VCaP (cell line): Measurements from ENCODE around the gene MPL.

Experiments used
- H3K27ac ChIP-seq: fragments of 450-650 bp; 2 replicates; pipeline ENCODE4 v1.5.1; 2017
- TF ChIP-seq, protein P1 (sequence below): fragments of 450-650 bp; conservative IDR thresholded peaks from 2 replicates; pipeline ENCODE4 v1.5.1; 2017; ENCODE audit warnings: mild to moderate bottlenecking, moderate library complexity

Gene MPL

DNA sequence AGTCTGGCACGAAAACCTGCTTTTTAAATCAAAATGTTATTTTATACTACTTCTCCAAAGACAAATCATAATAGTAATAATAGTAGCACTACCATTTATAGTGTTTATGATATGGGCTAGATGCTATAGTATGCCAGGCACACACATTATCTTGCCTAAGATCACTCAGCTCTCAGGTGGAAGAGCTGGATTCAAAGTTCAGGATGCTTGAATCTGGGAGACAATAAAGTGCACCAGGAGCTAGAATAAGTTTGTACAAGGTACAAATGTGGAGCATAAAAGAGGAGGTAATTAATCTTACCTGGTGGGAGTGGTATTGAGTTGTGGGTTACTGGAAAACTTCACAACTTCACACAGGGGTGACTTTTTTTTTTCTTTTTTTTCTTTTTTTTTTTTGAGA is 40.2 kb downstream of the MPL start:
- no peak overlapping the region for H3K27ac ChIP-seq
- TF ChIP-seq, protein P1, sequence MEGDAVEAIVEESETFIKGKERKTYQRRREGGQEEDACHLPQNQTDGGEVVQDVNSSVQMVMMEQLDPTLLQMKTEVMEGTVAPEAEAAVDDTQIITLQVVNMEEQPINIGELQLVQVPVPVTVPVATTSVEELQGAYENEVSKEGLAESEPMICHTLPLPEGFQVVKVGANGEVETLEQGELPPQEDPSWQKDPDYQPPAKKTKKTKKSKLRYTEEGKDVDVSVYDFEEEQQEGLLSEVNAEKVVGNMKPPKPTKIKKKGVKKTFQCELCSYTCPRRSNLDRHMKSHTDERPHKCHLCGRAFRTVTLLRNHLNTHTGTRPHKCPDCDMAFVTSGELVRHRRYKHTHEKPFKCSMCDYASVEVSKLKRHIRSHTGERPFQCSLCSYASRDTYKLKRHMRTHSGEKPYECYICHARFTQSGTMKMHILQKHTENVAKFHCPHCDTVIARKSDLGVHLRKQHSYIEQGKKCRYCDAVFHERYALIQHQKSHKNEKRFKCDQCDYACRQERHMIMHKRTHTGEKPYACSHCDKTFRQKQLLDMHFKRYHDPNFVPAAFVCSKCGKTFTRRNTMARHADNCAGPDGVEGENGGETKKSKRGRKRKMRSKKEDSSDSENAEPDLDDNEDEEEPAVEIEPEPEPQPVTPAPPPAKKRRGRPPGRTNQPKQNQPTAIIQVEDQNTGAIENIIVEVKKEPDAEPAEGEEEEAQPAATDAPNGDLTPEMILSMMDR: no peak

DNA sequence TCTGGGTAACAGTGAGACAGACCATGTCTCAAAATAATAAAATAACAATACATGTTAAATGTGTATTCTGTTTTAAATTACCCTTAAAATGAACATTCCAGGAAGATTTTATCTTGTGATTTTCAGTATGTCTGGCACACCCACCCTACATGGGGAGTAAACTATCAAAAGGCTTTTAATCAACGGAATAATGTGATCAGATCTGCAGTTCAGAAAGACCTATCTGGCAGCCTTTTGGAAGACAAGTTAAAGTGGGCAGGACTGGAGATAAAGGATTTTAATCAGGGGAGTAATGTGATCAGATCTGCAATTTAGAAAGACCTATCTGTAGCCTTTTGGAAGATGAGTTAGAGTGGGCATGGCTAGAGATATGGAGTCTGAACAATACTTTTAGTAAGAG is 41.9 kb downstream of the MPL start:
- TF ChIP-seq, protein P1: no peak
- no peak overlapping the region for H3K27ac ChIP-seq

DNA sequence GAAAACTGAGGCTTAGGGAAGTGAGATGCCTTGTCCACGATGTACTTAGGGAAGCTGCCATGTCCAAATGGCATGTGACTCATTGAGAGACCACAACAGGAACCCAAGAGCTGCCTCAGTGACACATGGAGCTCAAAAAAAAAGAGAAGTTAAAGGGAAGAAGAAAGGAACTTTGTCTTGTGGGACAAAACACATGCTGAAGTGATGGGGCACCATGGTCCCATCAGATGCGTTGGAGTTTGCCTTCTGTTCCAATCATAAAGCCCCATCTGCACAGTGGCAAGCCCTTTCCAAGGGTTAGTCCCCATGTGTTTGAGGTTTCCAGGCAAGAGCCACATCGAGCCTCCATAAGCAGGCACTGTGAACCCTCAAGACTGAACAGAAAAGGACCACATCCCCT is 44.0 kb downstream of the MPL start:
- TF ChIP-seq, protein P1: no peak

DNA sequence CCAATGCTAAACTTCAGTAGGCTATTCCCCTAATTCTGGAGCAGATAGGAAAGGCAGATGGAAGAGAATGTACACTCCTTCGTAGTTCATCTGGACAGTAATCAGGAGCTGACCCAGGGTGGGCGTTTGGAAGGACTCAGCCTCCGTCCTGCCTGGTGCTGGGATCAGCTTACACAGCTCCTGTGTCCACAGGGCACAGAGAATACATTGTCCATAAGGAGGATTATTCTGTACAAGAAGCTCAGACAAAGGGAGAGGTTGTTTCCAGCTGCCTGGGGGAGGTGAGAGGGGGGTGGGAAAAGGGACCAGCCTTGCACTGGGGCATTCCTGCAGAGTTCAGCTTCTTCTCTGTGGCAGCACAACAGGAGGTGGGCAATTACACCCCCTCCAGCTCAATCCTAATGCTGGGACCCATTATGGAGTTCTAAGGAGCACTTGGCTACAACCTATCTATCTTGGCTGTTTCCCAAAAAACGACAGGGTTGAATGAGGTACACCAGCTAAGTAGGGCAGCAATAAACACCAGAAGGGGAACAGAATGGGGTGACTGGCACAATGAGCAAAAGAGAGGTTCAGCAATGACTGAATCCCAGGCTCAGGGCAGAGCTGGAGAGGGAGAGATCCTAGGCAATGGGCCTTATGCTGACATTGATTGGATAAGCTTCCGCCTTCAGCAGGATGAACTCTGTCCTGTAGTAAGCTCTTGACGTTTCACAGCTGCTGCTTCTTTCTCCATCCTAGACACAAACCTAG is 44.6 kb downstream of the MPL start:
- H3K27ac ChIP-seq: no peak overlapping the region
- TF ChIP-seq, protein P1: no peak

More for the DNA sequence above, 44.0 kb downstream of the MPL start:
- H3K27ac ChIP-seq: no peak overlapping the region

DNA sequence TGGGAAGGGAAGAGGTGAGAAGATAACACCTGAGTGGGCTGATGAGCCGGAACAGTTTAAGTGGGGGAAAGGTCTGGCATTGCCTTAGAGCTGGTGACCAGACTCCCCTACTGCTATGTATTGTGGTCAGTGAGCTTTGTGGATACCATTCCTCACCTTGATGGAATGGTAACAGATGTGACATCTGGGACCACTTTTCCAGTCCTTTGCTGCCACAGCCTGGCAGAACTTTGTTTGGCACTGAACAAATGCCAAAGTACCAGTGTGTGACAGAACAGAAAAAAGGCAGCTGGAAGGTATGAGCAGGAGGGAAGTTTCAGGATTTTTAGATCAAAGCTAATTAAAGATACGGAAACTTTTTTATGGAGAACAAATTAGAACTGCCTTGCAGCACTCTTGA is 45.8 kb downstream of the MPL start:
- H3K27ac ChIP-seq: no peak overlapping the region
- TF ChIP-seq, protein P1: peak; percentile 40; the same call in 1 of the 2 replicates

DNA sequence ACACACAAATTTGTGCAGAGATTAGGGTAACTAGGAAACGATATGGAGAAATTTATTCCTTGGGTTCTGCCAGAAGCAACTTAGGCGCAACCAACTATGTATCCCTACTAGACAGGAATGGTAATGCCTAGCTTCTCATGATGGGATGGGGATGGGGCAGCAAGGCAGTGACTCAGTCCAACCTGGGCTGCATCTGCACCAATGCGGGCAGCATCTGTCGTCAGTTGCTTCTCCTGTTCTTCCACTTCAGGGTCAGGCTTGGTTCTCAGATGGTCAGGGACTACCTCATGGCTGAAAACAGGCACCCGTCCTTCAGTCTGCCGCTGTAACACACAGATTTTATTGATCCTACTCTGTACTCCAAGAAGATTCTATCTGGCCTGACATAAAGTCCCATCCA is 49.1 kb downstream of the MPL start:
- H3K27ac ChIP-seq: no peak overlapping the region
- TF ChIP-seq, protein P1: no peak

DNA sequence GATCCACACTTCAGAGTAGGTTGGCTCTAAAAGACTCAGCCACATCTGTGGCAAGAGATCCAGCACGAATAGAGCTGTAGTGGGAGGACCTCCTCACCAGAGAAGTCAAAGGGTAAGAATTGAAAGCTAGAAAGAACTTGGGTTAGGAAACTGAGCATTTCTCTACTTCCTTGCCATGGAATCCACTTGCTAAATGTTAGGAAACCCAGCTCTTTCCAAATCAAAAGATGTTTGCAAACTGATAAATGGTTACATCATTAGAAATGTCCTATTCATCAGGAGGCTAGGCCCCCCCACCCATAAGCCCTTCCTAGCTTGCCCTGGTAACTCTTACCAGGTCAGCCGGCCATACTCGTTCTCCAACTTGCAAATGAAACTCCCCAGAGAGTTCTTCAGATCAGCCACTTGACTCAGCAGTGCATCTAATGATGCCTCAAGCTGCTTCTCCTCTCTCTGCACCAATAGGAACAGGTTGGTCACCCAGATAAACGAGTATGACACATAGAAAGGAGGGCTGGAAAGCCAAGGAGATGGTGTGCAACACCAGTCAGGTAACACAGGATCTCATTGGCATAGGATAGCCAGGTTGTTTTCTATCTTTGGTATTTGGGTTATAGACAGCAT is 50.5 kb downstream of the MPL start:
- TF ChIP-seq, protein P1: no peak
- peak overlapping the region; percentile 83; the same call in 1 of the 2 replicates for H3K27ac ChIP-seq
